ENCODE results near the gene RRM2. TPM values are rescaled to one million over a fixed set of nuclear protein-coding genes. Genes with fewer than 3 reads are reported as not detected.

The RRM2 gene
- total and polyA plus RNA-seq, 10 donors = 2.3 to 39.2 (median 13.5) TPM

DNA sequence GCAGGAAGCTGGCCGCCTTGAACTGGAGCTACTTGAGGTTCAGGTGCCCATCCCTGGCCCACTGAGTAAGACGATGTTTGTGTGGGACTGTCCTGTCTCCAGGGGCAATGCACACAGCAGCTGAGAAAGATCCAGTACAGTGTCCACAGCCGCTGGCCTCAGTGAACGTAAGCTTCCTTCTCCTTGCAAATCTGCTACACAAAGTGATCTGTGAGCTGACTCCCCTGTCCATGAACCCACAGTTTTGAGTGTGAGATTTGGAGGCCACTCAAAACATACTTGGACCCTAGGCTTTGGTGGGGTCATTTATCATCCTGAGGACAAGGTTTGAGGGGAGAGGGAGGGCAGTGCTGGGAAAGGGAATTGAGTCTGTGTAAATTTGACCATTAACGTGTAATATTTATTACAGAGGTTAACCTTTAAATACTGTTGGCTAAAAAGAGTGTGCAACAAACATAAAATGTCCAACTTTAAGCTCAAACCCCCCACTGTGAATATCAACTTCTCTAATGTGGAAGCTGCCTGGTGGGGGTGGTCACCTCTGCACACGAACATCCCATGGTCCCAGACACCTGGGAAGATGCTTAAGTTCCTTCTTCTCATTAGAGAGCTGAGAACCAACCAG is 37.4 kb upstream of the RRM2 start:
- TF ChIP-seq, protein P1, sequence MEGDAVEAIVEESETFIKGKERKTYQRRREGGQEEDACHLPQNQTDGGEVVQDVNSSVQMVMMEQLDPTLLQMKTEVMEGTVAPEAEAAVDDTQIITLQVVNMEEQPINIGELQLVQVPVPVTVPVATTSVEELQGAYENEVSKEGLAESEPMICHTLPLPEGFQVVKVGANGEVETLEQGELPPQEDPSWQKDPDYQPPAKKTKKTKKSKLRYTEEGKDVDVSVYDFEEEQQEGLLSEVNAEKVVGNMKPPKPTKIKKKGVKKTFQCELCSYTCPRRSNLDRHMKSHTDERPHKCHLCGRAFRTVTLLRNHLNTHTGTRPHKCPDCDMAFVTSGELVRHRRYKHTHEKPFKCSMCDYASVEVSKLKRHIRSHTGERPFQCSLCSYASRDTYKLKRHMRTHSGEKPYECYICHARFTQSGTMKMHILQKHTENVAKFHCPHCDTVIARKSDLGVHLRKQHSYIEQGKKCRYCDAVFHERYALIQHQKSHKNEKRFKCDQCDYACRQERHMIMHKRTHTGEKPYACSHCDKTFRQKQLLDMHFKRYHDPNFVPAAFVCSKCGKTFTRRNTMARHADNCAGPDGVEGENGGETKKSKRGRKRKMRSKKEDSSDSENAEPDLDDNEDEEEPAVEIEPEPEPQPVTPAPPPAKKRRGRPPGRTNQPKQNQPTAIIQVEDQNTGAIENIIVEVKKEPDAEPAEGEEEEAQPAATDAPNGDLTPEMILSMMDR (IDR thresholded peaks at IDR 0.05 in 8 of 11, conservative IDR thresholded peaks at IDR 0.05 in 3 of 11) = no peak
- no peak for TF ChIP-seq POLR2A (IDR thresholded peaks at IDR 0.05)
- TF ChIP-seq POLR2AphosphoS5 (IDR thresholded peaks at IDR 0.05) = no peak
- H3K27ac ChIP-seq = no peak overlapping the region
- intact Hi-C loops (cut with DNase I; ENCODE audit: low total_unique reads) = no loop called here
- 63 to 83% (median 70%) methylated on average over 6 of the region's 6 CpGs for WGBS, 5 donors
- H3K9me3 ChIP-seq = no peaks in the 10 kb centered on the region
- H3K27me3 ChIP-seq (replicated peaks in 1 of 7) = peaks cover 4 to 62% (median 44%) of the 10 kb centered on the region in 7 donors
- H3K36me3 ChIP-seq = no peaks in the 10 kb centered on the region
- no peak overlapping the region for H3K4me3 ChIP-seq
- peaks cover 0 to 20% (median 13%) of the 10 kb centered on the region in 6 donors for H3K4me1 ChIP-seq
- no peak for DNase-seq

DNA sequence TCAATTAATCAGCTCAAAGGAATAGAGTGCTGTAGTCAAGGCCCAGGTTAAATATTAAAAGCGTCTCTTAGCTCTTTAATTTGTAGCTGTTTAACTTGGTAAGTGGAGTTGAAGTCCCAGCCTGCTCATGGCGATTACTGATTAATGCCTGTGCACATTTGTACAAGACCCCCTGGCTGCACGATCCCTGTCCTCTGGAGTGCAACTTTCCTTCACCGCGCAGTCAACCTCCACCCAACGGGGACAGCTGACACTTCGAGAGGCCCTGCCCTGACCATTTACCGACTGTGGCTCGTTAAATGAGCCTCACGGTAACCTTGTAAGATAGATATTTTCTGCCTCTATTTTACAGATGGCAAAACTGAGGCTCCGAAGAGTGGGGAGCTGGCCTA is 36.9 kb upstream of the RRM2 start:
- Histone ChIP-seq H3K9me3 (no peaks in the 10 kb centered on the region), H3K27me3 (replicated peaks in 1 of 7) (peaks cover 0 to 59% (median 39%) of the 10 kb centered on the region in 7 donors), H3K36me3 (no peaks in the 10 kb centered on the region), H3K4me3 (no peak overlapping the region), H3K4me1 (peaks cover 0 to 20% (median 9%) of the 10 kb centered on the region in 6 donors), H3K27ac (no peak overlapping the region)
- intact Hi-C loops (cut with DNase I; ENCODE audit: low total_unique reads) = no loop called here
- no peak for TF ChIP-seq POLR2A (IDR thresholded peaks at IDR 0.05)
- no peak for TF ChIP-seq POLR2AphosphoS5 (IDR thresholded peaks at IDR 0.05)
- TF ChIP-seq, protein P1 (IDR thresholded peaks at IDR 0.05 in 8 of 11, conservative IDR thresholded peaks at IDR 0.05 in 3 of 11) = no peak
- DNase-seq = no peak
- WGBS, 5 donors = 89 to 97% (median 94%) methylated on average over 9 to 11 of the region's 11 CpGs

DNA sequence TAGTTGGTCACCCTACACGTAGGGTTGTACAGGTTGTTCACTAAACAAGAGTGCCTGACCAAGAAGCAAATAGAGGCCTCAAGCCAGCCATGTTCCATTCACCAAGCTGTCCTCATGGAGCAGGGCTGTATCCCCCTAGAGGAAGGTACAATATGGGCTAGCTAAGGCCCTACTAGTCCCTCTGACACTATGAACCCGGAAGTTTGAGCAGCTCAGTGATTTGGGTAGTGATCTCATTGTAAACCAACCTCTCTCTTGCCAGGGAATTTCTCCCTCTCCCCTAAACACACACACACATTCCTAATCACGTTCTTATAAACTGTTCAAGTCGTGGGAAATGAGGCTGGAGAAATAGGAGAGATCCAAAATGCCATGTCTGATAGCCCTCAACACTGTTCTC is 35.6 kb upstream of the RRM2 start:
- H3K9me3 ChIP-seq = peaks cover 0 to 4% (median 0%) of the 10 kb centered on the region in 8 donors
- no peak for DNase-seq
- no peak overlapping the region for H3K4me3 ChIP-seq
- TF ChIP-seq, protein P1 (IDR thresholded peaks at IDR 0.05 in 8 of 11, conservative IDR thresholded peaks at IDR 0.05 in 3 of 11) = no peak
- TF ChIP-seq POLR2A (IDR thresholded peaks at IDR 0.05) = no peak
- no peak for TF ChIP-seq POLR2AphosphoS5 (IDR thresholded peaks at IDR 0.05)
- 72 to 88% (median 79%) methylated on average over 4 of the region's 4 CpGs for WGBS, 5 donors
- intact Hi-C loops (cut with DNase I; ENCODE audit: low total_unique reads) = no loop called here
- H3K27me3 ChIP-seq (replicated peaks in 1 of 7) = peaks cover 0 to 59% (median 38%) of the 10 kb centered on the region in 7 donors
- peaks cover 0 to 22% (median 8%) of the 10 kb centered on the region in 6 donors for H3K4me1 ChIP-seq
- H3K36me3 ChIP-seq = no peaks in the 10 kb centered on the region
- no peak overlapping the region for H3K27ac ChIP-seq

DNA sequence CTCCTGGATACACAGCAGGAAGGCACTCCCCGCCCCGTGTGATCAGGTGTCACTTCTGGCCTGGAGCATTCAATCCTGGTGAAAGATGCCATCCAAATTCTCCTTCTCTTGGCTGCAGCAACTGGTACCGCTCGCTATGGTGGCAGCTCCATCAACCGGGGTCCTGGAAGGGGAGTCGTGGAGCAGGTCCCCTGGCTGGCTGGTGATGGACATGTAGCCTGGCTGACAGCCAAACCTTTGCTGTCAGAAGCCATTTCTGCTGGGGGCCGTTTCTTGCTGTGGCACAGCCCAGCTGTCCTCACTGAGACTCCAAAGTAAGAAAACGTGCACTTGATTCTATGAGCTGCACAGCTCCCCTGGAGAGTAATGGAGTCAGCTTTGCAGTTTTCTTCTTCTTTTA is 35.2 kb upstream of the RRM2 start:
- Histone ChIP-seq H3K27ac (no peak overlapping the region), H3K27me3 (replicated peaks in 1 of 7) (peaks cover 0 to 58% (median 34%) of the 10 kb centered on the region in 7 donors), H3K4me3 (no peak overlapping the region), H3K4me1 (peaks cover 0 to 22% (median 8%) of the 10 kb centered on the region in 6 donors), H3K36me3 (no peaks in the 10 kb centered on the region), H3K9me3 (peaks cover 0 to 4% (median 0%) of the 10 kb centered on the region in 8 donors)
- DNase-seq = no peak
- no peak for TF ChIP-seq POLR2AphosphoS5 (IDR thresholded peaks at IDR 0.05)
- no peak for TF ChIP-seq POLR2A (IDR thresholded peaks at IDR 0.05)
- TF ChIP-seq, protein P1 (IDR thresholded peaks at IDR 0.05 in 8 of 11, conservative IDR thresholded peaks at IDR 0.05 in 3 of 11) = no peak
- intact Hi-C loops (cut with DNase I; ENCODE audit: low total_unique reads) = no loop called here
- 80 to 87% (median 84%) methylated on average over 8 of the region's 8 CpGs for WGBS, 5 donors
